ENCODE results near the gene SFXN5.

- TF ChIP-seq POLR2AphosphoS5 (IDR thresholded peaks at IDR 0.05; ENCODE audit: low read depth, low read length): no peak
- TF ChIP-seq REST (IDR thresholded peaks at IDR 0.05; ENCODE audit: insufficient read depth in 1 of 2, low read depth in 2 of 2, low read length in 2 of 2): no peak
- TF ChIP-seq FOXP2 (optimal IDR thresholded peaks at IDR 0.05; ENCODE audit: borderline replicate concordance, extremely low read depth, extremely low read length, insufficient read depth): no peak
- TF ChIP-seq SIN3A (IDR thresholded peaks at IDR 0.05; ENCODE audit: borderline replicate concordance, insufficient read depth, low read length): no peak
- TF ChIP-seq TAF1 (IDR thresholded peaks at IDR 0.05; ENCODE audit: borderline replicate concordance, insufficient read depth, low read length): no peak
These were observed 156.1 kb downstream of the SFXN5 start for GRCh38 chr2:72915320-72915906.

All from PFSK-1 (cell line).